Lower leg skin (tissue), 3 donors: Measurements from ENCODE around the gene NGB.

ENCODE experiments used
- CTCF ChIP-seq, 3 donors: fragments of 450-650 bp; IDR thresholded peaks; one replicate each; pipeline ENCODE4 v1.5.1; 2016; ENCODE audit warnings: antibody characterized with exemption in 3 of 3, mild to moderate bottlenecking in 3 of 3, moderate library complexity in 2 of 3
- POLR2A ChIP-seq, 2 donors: fragments of 450-650 bp; IDR thresholded peaks; one replicate each; pipeline ENCODE4 v1.6.1; 2016 to 2017; ENCODE audit warnings: antibody characterized with exemption in 2 of 2, mild to moderate bottlenecking in 1 of 2, moderate library complexity in 1 of 2

DNA sequence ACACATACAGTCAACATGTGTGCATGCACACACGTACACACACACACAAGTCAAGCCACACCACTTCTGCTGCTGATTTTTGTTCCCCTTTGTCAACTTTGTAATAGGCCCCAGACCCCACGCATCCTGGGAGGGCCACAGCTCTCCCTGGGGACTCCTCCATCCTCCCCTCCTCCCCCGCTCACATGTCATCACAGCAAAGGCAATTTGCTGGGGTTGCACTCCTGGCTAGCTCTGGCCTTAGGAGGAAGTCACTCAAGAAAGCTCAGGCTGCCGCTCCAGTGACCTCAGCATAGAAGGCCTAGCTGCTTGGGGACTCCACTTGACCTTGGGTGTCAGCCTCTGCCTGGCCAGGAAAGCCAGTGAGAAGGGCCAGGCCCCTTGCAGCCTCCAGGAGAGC, 27.2 kb downstream of the NGB start:
- no peak for TF ChIP-seq CTCF (IDR thresholded peaks at IDR 0.05)
- no peak for TF ChIP-seq POLR2A (IDR thresholded peaks at IDR 0.05)
